Measurements from ENCODE around the gene ASIC3.
A peak's percentile ranks its signal among the peaks of the same experiment; 100 is the strongest.
"Not testable (repeated sequence)": the region's sequence is repeated elsewhere in the genome, so short reads cannot be mapped to it uniquely, and the experiment has no call there.

The ASIC3 gene

DNA sequence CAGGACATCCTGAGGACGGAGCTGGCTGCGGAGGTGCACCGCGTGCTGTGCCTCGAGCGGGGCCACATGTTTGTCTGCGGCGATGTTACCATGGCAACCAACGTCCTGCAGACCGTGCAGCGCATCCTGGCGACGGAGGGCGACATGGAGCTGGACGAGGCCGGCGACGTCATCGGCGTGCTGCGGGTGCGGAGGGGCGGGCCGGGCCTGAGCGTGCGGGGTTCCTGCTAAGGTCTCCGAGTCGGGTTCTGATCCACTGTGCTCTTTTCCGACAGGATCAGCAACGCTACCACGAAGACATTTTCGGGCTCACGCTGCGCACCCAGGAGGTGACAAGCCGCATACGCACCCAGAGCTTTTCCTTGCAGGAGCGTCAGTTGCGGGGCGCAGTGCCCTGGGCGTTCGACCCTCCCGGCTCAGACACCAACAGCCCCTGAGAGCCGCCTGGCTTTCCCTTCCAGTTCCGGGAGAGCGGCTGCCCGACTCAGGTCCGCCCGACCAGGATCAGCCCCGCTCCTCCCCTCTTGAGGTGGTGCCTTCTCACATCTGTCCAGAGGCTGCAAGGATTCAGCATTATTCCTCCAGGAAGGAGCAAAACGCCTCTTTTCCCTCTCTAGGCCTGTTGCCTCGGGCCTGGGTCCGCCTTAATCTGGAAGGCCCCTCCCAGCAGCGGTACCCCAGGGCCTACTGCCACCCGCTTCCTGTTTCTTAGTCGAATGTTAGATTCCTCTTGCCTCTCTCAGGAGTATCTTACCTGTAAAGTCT is 34.4 kb upstream of the ASIC3 start:
- peak; percentile 85 for DNase-seq (ENCODE audit: low spot score)

DNA sequence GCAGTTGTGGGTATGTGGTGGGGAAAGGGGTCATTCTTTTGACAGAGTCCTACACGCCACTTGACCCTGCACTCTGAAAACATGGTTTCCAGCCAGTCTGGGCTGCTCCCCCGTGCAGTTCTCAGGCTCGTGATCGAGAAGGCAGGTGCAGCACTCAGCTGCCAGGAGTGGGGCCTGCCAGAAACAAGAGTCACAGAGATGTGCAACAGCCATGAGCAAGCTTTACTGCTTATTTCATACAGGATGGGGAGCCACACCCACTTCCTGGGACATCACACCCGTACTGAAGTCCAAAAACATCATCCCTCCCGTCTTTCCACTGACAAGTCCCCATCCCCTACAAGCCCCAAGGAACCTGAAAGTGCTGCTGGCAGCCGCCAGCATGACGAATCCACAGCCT is 33.4 kb upstream of the ASIC3 start:
- DNase-seq (ENCODE audit: low spot score) = no peak

DNA sequence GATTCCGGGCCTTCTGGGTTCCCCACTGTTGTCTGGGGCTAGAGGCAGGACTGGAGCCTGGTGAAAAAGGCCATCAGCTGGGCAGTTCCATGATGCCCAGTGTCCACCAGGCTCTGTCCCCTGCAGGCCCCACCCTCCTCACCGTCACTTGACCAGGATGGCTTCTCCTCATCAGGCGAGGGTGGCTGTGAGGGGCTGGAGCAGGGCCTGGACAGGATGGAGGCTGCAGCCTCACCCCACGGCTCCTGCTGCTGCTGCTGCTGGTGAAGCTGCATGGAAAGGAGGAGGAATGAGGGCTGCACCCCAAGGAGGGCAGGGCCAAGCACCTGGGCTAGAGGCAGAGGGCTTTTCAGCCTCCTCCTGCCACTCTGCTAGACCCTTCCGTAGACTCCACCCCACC is 32.4 kb upstream of the ASIC3 start:
- no peak for DNase-seq (ENCODE audit: low spot score)

DNA sequence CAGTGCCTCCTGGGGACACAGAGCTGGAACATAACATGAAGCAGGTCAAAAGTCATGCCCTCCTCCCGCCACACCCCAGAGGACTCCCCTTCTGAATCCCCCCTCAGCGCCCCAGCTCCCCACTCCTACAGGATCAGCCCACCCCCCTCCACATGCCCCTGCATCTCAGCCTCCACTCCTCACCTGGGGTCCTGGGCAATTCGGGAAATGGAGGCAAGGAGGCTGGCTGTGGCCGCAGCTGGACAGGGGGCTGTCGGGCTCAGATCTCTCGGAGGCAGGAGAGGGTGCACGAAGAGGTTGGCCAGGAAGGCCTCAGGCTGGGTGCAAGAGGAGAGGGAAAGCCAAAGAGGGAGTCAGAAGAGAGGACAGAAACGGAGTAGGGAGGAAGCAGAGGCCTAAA is 31.8 kb upstream of the ASIC3 start:
- DNase-seq (ENCODE audit: low spot score) = no peak

DNA sequence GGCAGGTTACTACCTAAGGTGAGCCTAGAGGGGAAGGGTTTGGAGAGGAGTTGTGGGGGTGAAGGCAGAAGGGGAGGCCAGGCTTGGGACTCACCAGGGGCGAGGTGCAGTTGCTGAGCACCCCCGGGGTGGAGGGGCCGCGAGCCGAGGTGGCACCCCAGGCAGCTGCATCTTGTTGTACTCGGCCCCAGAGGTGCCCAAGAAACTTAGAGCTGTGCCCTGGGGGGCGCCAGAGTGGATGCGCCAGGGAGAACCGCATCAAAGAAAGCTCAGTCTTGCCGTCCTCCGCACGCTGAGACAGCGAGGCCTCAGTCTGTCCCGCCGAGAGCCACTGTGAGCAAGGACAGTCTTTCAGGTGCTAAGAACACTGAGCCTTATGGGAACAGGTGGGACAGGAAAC is 31.4 kb upstream of the ASIC3 start:
- no peak for DNase-seq (ENCODE audit: low spot score)

DNA sequence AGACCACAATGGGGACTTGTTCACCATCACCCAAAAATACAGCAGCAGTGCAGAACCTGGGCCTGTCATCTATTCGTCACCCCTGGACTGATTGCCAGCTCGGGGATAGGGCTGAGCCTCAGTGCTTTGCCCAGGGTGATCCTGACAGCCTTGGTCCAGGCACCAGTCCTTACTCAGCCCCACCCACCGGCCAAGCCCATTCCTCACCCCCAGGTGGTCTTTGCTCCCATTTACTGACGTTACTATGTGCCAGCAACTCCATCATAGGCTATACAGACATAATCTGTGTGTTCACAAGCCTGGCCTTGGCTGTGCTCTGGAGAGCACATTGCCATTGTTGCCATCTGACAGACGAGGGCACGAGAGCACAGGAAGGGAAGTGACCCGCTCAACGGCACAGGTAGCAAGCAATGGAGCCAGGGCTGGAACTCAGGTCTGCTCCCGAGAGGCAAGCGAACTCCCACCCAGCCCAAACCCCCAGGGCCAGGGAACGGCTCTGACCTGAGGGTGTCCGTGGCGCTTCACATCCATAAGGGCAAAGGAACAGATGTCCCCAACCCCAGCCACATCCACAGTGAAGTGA is 30.9 kb upstream of the ASIC3 start:
- no peak for DNase-seq (ENCODE audit: low spot score)

DNA sequence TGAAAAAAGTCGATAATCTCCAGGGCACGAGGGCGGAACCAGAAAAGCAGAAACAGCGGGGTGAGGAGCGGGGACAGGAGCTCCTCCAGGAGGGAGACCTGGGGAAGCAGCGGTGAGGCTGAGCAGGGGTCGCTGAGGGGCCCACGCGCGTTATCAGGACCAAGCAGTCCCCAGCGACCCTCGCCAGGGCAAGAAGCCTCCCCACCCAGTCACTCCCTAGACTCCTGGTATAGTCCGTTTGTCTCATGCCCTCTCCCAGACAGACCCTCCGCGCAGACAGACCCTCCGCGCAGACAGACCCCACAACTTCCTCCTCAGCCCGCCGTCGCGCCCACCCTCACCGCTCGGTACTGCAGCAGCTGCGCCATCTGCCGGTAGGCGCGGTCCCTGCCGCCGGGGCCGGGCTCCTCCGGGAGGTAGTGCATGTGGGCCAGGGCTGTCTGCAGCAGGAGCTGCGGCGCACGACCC is 30.3 kb upstream of the ASIC3 start:
- peak; percentile 83 for DNase-seq (ENCODE audit: low spot score)

DNA sequence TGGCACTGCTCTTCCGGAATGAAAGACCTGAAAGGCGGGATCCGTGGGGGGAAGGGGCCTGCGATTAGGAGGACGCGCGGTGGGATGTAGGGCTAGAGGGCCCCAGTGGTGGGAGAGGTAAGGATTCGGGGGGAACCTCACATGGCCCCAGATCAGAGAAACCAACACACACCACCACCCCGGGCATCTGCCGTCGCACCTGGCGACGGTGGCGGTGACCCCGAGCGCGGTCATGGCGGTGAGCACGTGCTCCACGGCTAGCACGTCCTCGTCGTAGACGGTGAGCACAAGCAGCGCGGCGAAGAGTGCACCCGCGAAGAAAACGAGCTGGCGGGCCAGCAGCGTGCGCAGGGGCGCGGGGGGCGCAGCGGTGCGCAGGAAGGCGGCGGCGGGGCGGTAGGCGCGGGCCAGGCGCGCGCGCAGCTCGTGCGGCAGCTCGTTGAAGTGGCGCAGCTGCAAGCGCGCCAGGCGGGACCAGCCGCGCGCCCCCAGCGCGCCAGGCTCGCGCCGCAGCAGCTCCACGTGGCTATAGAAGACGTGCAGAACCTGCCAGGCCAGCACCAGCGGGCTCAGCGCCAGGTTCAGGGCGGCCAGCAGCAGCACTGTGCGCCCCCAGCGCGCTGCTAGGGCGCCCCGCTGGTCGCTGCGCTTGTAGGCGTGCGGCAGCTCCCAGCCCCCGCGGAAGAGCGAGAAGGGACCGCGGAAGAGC is 29.8 kb upstream of the ASIC3 start:
- DNase-seq (ENCODE audit: low spot score) = no peak

DNA sequence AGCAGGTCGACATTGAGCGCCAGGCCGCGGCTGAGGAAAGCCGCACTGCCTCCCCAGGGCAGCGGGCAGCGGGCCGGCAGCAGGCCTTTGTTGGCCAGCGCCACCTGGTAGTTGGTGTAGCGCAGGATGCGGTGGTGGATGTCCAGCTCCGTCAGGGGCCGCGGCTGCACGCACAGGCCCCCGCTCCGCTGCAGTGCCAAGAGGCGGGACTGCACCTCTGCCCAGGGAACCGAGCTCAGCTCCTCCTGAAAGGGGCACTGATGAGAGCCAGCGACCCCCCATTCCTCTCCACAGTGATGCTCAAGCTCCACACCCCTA is 29.2 kb upstream of the ASIC3 start:
- no peak for DNase-seq (ENCODE audit: low spot score)

DNA sequence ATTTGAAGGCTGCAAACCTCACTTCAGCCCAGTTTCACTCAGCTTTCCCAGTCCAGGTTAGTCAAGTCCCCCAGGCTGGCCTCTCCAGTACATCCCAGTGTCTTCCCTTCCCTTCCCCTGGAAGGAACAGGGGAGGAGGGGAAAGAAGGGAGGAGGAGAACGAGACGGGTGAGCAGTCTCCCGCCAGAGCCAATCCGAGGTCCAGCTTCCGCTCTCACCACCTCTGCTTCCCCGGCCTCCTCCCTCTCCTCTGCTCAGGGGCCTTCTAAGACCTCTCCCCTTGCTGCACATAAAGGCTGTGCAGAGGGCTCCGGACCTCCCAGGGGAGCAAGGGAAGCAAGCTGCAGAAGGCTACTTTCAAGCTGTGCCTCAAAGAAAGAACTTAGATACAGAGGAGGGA is 28.1 kb upstream of the ASIC3 start:
- no peak for DNase-seq (ENCODE audit: low spot score)

DNA sequence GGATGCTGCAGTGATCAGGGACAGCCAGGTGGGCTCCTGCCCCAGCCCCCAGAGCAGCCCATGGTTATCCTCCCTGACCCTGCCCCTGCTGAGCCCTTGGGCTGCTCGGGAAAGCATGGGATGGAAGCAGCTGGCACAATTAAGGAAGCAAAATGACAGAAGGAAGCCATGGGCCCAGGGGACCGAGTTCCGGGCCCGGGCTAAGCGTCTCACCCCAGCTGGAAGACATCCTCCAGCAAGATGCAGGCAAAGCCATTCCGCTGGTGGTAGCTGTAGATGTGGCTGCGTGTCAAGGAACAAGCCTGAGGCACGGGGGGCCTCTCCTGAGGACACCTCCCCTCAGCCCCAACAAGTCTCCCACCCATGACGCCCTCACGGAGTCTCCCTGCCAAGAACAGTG is 25.1 kb upstream of the ASIC3 start:
- no peak for DNase-seq (ENCODE audit: low spot score)

DNA sequence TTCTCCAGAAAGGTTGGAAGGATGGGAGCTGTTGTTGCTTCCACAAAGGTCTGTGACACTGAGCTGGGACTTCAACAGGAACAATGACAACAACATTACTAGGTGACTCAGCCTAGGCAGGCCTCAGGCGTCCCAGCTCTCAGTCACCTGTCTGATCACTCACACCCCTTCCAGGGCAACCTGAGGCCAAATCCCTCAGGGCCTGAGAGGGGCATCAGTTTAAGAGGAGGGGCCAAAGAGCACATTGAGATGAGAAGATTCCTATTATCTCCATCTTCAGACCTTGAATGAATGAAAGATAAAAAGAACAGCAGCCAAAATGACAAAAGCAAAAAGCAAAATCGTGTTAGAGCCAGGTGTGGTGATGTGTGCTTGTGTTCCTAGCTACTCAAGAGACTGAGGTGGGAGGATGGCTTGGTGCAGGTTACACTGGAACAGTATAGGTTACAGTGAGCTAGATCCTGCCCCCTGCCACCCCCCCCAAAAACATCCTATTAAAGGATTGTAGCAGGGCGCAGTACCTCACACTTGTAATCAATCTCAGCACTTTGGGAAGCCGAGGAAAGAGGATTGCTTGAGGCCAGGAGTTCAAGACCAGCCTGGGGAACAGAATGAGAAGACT is 23.8 kb upstream of the ASIC3 start, which contains the start of gene ATG9B:
ATG9B (minus strand) TSS at position 60 of the 622 bp plus-strand sequence. CDS start 71 bp downstream, outside the sequence.
- no peak for DNase-seq (ENCODE audit: low spot score)

DNA sequence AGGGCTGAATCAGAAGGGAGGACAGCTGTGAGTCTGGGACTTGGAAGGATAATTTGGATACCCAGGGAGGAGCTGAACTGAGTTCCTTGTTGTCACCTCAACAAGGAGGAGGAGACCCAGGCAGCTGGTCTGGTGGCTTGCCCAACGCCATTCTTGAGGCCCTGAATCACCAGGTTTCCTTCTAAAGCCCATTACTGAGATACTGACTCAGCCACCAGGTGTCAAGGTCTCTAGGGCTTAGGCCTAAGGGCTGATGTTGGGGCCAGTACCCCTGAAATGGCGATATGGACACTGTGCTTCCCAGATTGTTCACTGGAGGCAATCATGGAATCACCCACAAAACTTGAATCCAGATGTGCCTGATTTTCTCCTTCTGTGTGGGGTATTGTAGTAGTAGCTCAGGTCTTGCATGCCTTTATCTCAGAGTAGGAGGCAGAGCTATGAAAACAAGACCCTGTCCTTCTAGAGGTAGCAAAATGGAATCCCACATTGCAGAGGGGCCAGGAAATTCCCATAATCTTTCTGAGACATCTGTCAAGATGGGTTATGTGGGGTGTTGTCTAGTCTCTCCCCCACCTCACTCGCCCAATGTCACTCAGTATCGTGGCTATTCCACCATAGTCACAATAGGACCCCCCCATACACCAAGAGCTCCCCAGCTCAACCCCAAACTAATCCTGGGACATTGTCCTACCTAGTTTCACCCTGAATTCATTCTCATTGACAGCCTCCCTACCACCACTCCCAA is 22.2 kb upstream of the ASIC3 start:
- DNase-seq (ENCODE audit: low spot score) = no peak

DNA sequence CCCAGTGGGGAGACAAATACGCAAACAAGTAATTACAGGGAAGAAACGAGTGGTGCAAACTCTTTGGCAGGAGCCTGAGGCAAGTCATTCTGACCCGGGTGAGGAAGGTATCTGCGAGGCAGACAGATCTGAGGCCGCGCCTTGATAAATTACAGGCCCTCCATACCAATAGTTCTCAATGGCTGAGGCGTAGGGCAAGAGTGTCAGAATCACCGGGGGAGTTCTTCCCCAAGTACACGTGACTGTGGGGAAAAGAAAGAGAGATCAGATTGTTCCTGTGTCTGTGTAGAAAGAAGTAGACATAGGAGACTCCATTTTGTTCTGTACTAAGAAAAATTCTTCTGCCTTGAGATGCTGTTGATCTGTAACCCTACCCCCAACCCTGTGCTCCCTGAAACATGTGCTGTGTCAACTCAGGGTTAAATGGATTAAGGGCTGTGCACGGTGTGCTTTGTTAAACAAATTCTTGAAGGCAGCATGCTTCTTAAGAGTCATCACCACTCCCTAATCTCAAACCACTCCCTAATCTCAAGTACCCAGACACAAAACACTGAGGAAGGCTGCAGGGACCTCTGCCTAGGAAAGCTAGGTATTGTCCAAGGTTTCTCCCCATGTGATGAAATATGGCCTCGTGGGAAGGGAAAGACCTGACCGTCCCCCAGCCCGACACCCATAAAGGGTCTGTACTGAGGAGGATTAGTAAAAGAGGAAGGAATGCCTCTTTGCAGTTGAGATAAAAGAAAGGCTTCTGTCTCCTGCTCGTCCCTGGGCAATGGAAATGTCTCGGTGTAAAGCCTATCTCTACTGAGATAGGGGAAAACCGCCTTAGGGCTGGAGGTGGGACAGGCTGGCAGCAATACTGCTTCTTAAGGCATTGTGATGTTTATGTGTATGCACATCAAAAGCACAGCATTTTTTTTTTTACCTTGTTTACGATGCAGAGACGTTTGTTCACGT is 21.3 kb upstream of the ASIC3 start:
- DNase-seq (ENCODE audit: low spot score) = not testable (repeated sequence)

DNA sequence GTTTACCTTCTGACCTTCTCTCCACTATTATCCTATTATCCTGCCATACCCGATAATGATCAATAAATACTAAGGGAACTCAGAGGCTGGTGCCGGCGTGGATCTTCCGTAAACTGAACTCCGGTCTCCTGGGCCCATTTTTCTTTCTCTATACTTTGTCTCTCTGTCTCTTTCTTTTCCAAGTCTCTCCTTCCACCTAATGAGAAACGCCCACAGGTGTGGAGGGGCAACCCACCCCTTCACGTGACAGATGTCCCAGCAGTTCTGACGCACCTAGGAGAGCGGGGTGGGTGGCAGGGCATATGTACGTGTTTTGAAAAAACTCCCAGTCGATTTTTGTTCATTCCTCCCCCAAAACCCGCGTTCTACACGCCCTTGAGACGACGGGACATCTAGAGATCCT is 20.6 kb upstream of the ASIC3 start:
- DNase-seq (ENCODE audit: low spot score) = not testable (repeated sequence)

DNA sequence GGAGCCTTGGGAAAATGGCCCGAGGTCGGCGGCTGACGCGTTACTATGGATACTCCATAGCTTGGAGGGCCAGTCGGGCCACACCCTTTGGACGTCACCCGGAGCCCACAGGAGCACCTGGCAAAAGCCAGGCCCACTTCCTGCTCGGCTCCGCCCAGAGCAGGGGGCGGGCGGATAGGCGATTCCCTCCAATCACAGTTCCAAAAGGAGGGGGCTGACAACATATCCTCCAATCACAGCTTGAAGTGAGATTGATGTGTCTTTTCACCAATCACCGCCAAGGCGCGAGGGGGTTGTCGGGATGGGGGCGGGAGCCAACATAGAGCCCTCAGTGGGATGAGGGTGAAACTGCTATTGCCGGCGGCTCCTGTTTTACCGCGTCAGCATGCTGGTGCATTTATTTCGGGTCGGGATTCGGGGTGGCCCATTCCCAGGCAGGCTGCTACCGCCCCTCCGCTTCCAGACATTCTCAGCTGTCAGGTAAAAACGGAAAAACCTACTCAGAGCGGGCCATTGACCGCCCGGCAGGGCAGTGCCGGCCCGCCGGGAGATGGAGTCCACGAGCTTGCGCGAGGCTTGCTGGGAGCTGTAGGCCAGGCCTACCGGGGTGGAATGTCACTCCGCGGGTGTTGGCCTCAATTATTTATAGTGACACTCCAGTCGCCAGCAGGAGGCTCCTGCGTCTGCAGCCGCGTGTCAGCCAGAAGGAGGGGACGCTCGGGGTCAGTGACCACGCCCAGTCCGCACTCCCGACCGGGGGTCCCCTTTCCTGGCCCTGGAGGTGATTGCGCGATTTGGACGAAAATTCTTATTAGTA is 20.0 kb upstream of the ASIC3 start, which contains the start of gene ABCB8:
ABCB8 (plus strand) TSS at position 320 of the 817 bp plus-strand sequence; CDS start at position 386, 66 bp downstream.
- peak; percentile 99 for DNase-seq (ENCODE audit: low spot score)

DNA sequence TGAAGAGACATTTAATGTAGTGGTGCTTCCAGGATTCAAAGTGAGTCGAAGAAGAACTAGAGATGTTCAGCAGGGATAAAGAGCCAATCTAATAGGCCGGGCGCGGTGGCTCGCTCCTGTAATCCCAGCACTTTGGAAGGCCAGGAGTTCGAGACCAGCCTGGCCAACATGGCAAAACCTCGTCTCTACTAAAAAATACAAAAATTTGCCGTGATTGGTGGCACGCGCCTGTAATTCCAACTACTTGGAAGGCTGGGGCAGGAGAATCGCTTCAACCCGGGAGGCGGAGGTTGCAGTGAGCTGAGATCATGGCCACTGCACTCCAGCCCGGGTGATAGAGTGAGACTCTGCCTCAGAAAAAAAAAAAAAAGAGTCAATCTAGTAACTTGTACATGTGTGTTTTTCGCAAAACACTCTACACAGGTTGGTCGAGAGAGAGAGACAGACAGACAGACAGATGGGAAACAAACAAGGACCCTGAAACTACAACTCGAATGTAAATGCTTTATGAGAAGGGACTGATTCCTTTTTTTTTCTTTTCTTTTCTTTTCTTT is 19.3 kb upstream of the ASIC3 start:
- DNase-seq (ENCODE audit: low spot score) = no peak

DNA sequence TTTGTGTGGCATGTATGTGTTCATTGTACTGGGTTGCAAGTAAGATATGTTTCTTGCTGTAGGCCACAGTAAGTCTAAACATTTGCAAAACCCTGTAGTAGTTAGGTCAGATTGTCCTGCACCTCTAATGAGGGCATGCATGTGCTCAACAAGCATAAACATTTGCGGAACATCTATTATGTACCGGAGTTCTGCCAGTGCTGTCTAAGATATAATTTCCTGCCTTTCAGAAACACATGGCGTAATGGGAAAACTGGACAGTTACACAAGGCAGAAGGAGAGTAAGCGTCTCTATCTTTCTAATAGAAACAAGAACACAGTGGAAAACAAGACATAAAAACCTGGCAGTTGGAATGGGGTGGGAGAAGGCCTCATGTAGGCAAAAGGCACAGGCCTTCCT is 17.3 kb upstream of the ASIC3 start:
- DNase-seq (ENCODE audit: low spot score) = no peak

All from left forelimb (tissue), 1 donor.